Mucosa of rectum (tissue), 2 donors: ENCODE measurements around the gene FGGY.

Experiments used
- H3K27ac ChIP-seq, 2 donors: one replicate each; pipeline ENCODE4 v1.7.0; 2013; ENCODE audit warnings: inconsistent platforms in 2 of 2, low read depth in 2 of 2, low read length in 2 of 2
- H3K27me3 ChIP-seq, 2 donors: one replicate each; pipeline ENCODE4 v1.7.0; 2013; ENCODE audit warnings: low read length in 2 of 2; ENCODE audit not compliant: control insufficient read depth in 2 of 2, insufficient read depth in 2 of 2
- H3K36me3 ChIP-seq, 2 donors: one replicate each; pipeline ENCODE4 v1.7.0; 2013; ENCODE audit warnings: low read length in 2 of 2; ENCODE audit not compliant: control insufficient read depth in 2 of 2, insufficient read depth in 2 of 2
- H3K4me1 ChIP-seq, 2 donors: one replicate each; pipeline ENCODE4 v1.7.0; 2013; ENCODE audit warnings: low read length in 2 of 2, mild to moderate bottlenecking in 1 of 2; ENCODE audit not compliant: control insufficient read depth in 2 of 2, insufficient read depth in 2 of 2
- H3K4me3 ChIP-seq, 2 donors: one replicate each; pipeline ENCODE4 v1.7.0; 2013; ENCODE audit warnings: low read length in 2 of 2
- H3K9ac ChIP-seq, 2 donors: one replicate each; pipeline ENCODE4 v1.7.0; 2013; ENCODE audit warnings: low read length in 2 of 2, low read depth in 1 of 2, mild to moderate bottlenecking in 1 of 2
- H3K9me3 ChIP-seq, 2 donors: one replicate each; pipeline ENCODE4 v1.7.0; 2013; ENCODE audit warnings: low read length in 2 of 2; ENCODE audit not compliant: control insufficient read depth in 2 of 2
- donor health status: healthy.
- donor health status: Normal muscosa, but diverticular disease.

The FGGY gene

GRCh38 chr1:59673573-59674450 lies 376.9 kb downstream of the FGGY start:
- Histone ChIP-seq H3K27me3 (no peaks in the 10 kb centered on the region), H3K27ac (peak overlapping the region in 1 of 2 donors; percentile 3), H3K9me3 (no peaks in the 10 kb centered on the region), H3K4me3 (no peak overlapping the region), H3K36me3 (no peaks in the 10 kb centered on the region), H3K9ac (no peak overlapping the region), H3K4me1 (peaks cover 5 to 9% of the 10 kb centered on the region in 2 donors)

- H3K4me1 ChIP-seq, result peaks cover 5 to 9% of the 10 kb centered on the region in 2 donors
- H3K36me3 ChIP-seq, result no peaks in the 10 kb centered on the region
- no peak overlapping the region for H3K9ac ChIP-seq
- no peaks in the 10 kb centered on the region for H3K27me3 ChIP-seq
- peak overlapping the region in 1 of 2 donors; percentile 4 for H3K27ac ChIP-seq
- no peak overlapping the region for H3K4me3 ChIP-seq
- no peaks in the 10 kb centered on the region for H3K9me3 ChIP-seq
These were observed 377.7 kb downstream of the FGGY start for GRCh38 chr1:59674595-59674994.

- no peaks in the 10 kb centered on the region for H3K27me3 ChIP-seq
- no peak overlapping the region for H3K4me3 ChIP-seq
- H3K9me3 ChIP-seq, result no peaks in the 10 kb centered on the region
- H3K27ac ChIP-seq, result no peak overlapping the region
- H3K36me3 ChIP-seq, result no peaks in the 10 kb centered on the region
- H3K4me1 ChIP-seq, result peaks cover 5 to 9% of the 10 kb centered on the region in 2 donors
- no peak overlapping the region for H3K9ac ChIP-seq
These were observed 379.0 kb downstream of the FGGY start for GRCh38 chr1:59675936-59676335.

GRCh38 chr1:59678040-59678439 lies 381.1 kb downstream of the FGGY start:
- no peak overlapping the region for H3K4me3 ChIP-seq
- H3K36me3 ChIP-seq, result no peaks in the 10 kb centered on the region
- H3K9me3 ChIP-seq, result no peaks in the 10 kb centered on the region
- peaks cover 5 to 9% of the 10 kb centered on the region in 2 donors for H3K4me1 ChIP-seq
- no peaks in the 10 kb centered on the region for H3K27me3 ChIP-seq
- no peak overlapping the region for H3K27ac ChIP-seq
- no peak overlapping the region for H3K9ac ChIP-seq

- Histone ChIP-seq H3K4me1 (peaks cover 5 to 6% of the 10 kb centered on the region in 2 donors), H3K27me3 (no peaks in the 10 kb centered on the region), H3K9me3 (no peaks in the 10 kb centered on the region), H3K27ac (no peak overlapping the region), H3K9ac (no peak overlapping the region), H3K4me3 (no peak overlapping the region), H3K36me3 (no peaks in the 10 kb centered on the region)
These were observed 381.8 kb downstream of the FGGY start for GRCh38 chr1:59678493-59679228.

GRCh38 chr1:59680044-59680443 lies 383.1 kb downstream of the FGGY start:
- Histone ChIP-seq H3K4me3 (no peak overlapping the region), H3K27me3 (no peaks in the 10 kb centered on the region), H3K4me1 (no peaks in the 10 kb centered on the region), H3K27ac (no peak overlapping the region), H3K9ac (no peak overlapping the region), H3K9me3 (no peaks in the 10 kb centered on the region), H3K36me3 (no peaks in the 10 kb centered on the region)

GRCh38 chr1:59682396-59683080 lies 385.6 kb downstream of the FGGY start:
- Histone ChIP-seq H3K4me3 (no peak overlapping the region), H3K27me3 (no peaks in the 10 kb centered on the region), H3K9ac (no peak overlapping the region), H3K9me3 (no peaks in the 10 kb centered on the region), H3K4me1 (no peaks in the 10 kb centered on the region), H3K36me3 (no peaks in the 10 kb centered on the region), H3K27ac (no peak overlapping the region)

GRCh38 chr1:59683197-59683596 lies 386.3 kb downstream of the FGGY start:
- Histone ChIP-seq H3K9ac (no peak overlapping the region), H3K36me3 (no peaks in the 10 kb centered on the region), H3K9me3 (no peaks in the 10 kb centered on the region), H3K4me3 (no peak overlapping the region), H3K27me3 (no peaks in the 10 kb centered on the region), H3K4me1 (no peaks in the 10 kb centered on the region), H3K27ac (no peak overlapping the region)

GRCh38 chr1:59684698-59685097 lies 387.8 kb downstream of the FGGY start:
- no peaks in the 10 kb centered on the region for H3K36me3 ChIP-seq
- H3K4me1 ChIP-seq, result no peaks in the 10 kb centered on the region
- H3K9me3 ChIP-seq, result no peaks in the 10 kb centered on the region
- no peak overlapping the region for H3K27ac ChIP-seq
- no peaks in the 10 kb centered on the region for H3K27me3 ChIP-seq
- H3K9ac ChIP-seq, result no peak overlapping the region
- H3K4me3 ChIP-seq, result no peak overlapping the region

- H3K27me3 ChIP-seq, result no peaks in the 10 kb centered on the region
- no peaks in the 10 kb centered on the region for H3K4me1 ChIP-seq
- no peaks in the 10 kb centered on the region for H3K9me3 ChIP-seq
- no peaks in the 10 kb centered on the region for H3K36me3 ChIP-seq
- H3K9ac ChIP-seq, result no peak overlapping the region
- H3K4me3 ChIP-seq, result no peak overlapping the region
- no peak overlapping the region for H3K27ac ChIP-seq
These were observed 388.2 kb downstream of the FGGY start for GRCh38 chr1:59685101-59685500.
